ENCODE data around the gene PLCB4. TPM values are rescaled to one million over a fixed set of nuclear protein-coding genes. Genes with fewer than 3 reads are reported as not detected.
A peak's percentile ranks its signal among the peaks of the same experiment; 100 is the strongest.

Gene PLCB4
- total RNA-seq, 4 donors from 2014 or later = 17.4 to 264 (median 28.1) TPM

DNA sequence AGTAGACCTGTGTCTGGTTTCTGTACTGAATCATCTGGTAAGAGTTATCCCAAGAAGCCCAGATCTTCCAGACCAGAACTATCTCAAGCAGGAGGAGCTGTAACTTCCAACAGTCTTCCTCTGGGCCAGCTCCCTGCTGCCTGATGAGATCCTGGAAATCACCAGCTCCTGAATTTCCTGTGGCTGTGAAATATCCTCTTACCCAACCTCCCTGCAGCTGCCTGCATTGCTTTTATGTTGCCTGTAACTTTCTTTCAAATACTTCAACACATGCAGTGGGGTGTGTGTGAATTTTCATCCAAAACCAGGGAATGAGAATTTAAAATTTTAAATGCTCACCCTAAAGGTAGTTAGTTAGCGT, 285.0 kb downstream of the PLCB4 start:
- no peaks in the 10 kb centered on the region for H3K4me1 ChIP-seq
- H3K9me3 ChIP-seq = no peaks in the 10 kb centered on the region
- H3K36me3 ChIP-seq = no peaks in the 10 kb centered on the region
- no peak for DNase-seq
- intact Hi-C loops (cut with DNase I; ENCODE audit: low total_unique reads) = no loop called here
- H3K27ac ChIP-seq = no peak overlapping the region
- H3K4me3 ChIP-seq = no peak overlapping the region
- TF ChIP-seq CTCF (IDR thresholded peaks at IDR 0.05) (no peak), POLR2A (IDR thresholded peaks at IDR 0.05) (no peak)
- no peaks in the 10 kb centered on the region for H3K27me3 ChIP-seq

GRCh38 chr20:9354579-9354978, 285.7 kb downstream of the PLCB4 start:
- Histone ChIP-seq H3K9me3 (no peaks in the 10 kb centered on the region), H3K4me3 (no peak overlapping the region), H3K27me3 (no peaks in the 10 kb centered on the region), H3K4me1 (peaks cover 0 to 3% of the 10 kb centered on the region in 2 donors), H3K36me3 (no peaks in the 10 kb centered on the region), H3K27ac (no peak overlapping the region)
- intact Hi-C loops (cut with DNase I; ENCODE audit: low total_unique reads) = no loop called here
- TF ChIP-seq POLR2A (IDR thresholded peaks at IDR 0.05) (no peak), CTCF (IDR thresholded peaks at IDR 0.05) (no peak)
- DNase-seq = no peak

GRCh38 chr20:9358001-9358400, 289.1 kb downstream of the PLCB4 start:
- intact Hi-C loops (cut with DNase I; ENCODE audit: low total_unique reads) = no loop called here
- Histone ChIP-seq H3K9me3 (no peaks in the 10 kb centered on the region), H3K4me1 (peaks cover 0 to 4% of the 10 kb centered on the region in 2 donors), H3K27ac (no peak overlapping the region), H3K27me3 (no peaks in the 10 kb centered on the region), H3K36me3 (no peaks in the 10 kb centered on the region), H3K4me3 (no peak overlapping the region)
- TF ChIP-seq CTCF (IDR thresholded peaks at IDR 0.05) (no peak), POLR2A (IDR thresholded peaks at IDR 0.05) (no peak)
- no peak for DNase-seq

DNA sequence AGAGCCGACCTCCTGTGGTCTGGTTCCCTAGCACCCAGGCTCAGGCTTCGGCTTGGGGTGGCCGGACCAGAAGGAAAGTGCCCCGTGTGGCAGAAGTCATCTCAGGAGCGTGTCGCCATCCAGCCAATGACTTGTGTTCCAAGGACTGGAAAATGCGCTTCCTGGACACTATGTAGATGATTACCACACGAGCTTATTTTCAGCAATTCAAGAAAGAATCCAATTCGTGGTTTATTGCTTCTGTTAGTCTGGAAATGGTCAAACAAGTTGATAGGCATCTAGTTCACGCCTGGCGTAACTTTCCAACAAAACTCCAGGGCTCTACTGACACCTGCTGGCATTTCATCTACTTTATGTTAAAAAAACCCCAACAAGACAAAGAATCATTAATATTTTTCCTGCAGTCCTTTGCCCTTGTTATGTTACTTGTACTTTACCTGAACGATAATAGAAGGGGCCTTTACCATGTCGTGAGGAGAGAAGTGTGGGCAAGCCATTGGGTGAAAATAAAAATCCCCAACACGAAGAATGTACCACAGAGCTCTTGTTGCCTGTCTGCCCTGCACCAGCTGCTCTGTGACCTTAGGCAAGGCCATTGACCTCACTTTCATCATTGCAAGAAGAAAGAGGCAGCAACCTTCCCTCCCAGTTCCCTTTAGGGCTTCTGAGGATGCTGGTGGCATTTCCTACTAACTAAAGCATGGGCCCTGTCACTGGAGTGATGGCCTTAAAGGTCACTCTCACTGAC, 290.8 kb downstream of the PLCB4 start:
- H3K4me1 ChIP-seq = peaks cover 0 to 4% of the 10 kb centered on the region in 2 donors
- intact Hi-C loops (cut with DNase I; ENCODE audit: low total_unique reads) = no loop called here
- no peak overlapping the region for H3K4me3 ChIP-seq
- peak; percentile 41 to 45 for DNase-seq
- H3K9me3 ChIP-seq = no peaks in the 10 kb centered on the region
- H3K36me3 ChIP-seq = no peaks in the 10 kb centered on the region
- H3K27ac ChIP-seq = peak overlapping the region; percentile 14 to 68
- no peaks in the 10 kb centered on the region for H3K27me3 ChIP-seq
- no peak for TF ChIP-seq POLR2A (IDR thresholded peaks at IDR 0.05)
- peak; percentile 36 to 72 (median 49) for TF ChIP-seq CTCF (IDR thresholded peaks at IDR 0.05)

- Histone ChIP-seq H3K27me3 (no peaks in the 10 kb centered on the region), H3K9me3 (no peaks in the 10 kb centered on the region), H3K27ac (peak overlapping the region in 1 of 2 donors; percentile 68), H3K36me3 (no peaks in the 10 kb centered on the region), H3K4me3 (no peak overlapping the region), H3K4me1 (peaks cover 0 to 4% of the 10 kb centered on the region in 2 donors)
- intact Hi-C loops (cut with DNase I; ENCODE audit: low total_unique reads) = no loop called here
- TF ChIP-seq POLR2A (IDR thresholded peaks at IDR 0.05) (no peak), CTCF (IDR thresholded peaks at IDR 0.05) (no peak)
- DNase-seq = no peak
Observed at GRCh38 chr20:9360431-9360830, 291.5 kb downstream of the PLCB4 start.
